Left lung (tissue), 10 donors: ENCODE results near the gene THRAP3. TPM values are rescaled to one million over a fixed set of nuclear protein-coding genes. Genes with fewer than 3 reads are reported as not detected.

Experiments used
- ATAC-seq: fragments of 200-7000 bp; cut with Tn5 transposase; one replicate; pipeline ENCODE4 v1.9.1; 2020; ENCODE audit warnings: moderate library complexity
- DNase-seq, 4 donors: peaks; one replicate each; pipeline ENCODE4 v3.0.0-alpha.2; 2013 to 2020
- H3K27ac ChIP-seq, 2 donors: fragments of 200-600 bp; sonication (generic) in 1 of 2; one replicate each; pipeline versions ENCODE4 v1.5.0 to v1.8.0; 2020 to 2021
- H3K27me3 ChIP-seq, 2 donors: fragments of 200-600 bp; sonication (generic) in 1 of 2; one replicate each; pipeline versions ENCODE4 v1.5.0 to v1.8.0; 2020 to 2021
- H3K36me3 ChIP-seq, 2 donors: fragments of 200-600 bp; sonication (generic) in 1 of 2; one replicate each; pipeline versions ENCODE4 v1.5.0 to v1.8.0; 2020 to 2021
- H3K4me1 ChIP-seq, 2 donors: fragments of 200-600 bp; one replicate each; pipeline ENCODE4 v1.8.0; 2021
- H3K4me3 ChIP-seq, 2 donors: fragments of 200-600 bp; sonication (generic) in 1 of 2; one replicate each; pipeline versions ENCODE4 v1.5.0 to v1.8.0; 2020 to 2021; ENCODE audit warnings: mild to moderate bottlenecking in 1 of 2
- H3K9me3 ChIP-seq, 2 donors: fragments of 200-600 bp; sonication (generic) in 1 of 2; one replicate each; pipeline versions ENCODE4 v1.5.0 to v1.8.0; 2020 to 2021
- intact Hi-C, 2 donors: fragments of 100-400 bp; cut with DNase I; formaldehyde crosslinking; loops; one replicate each; pipeline versions ENCODE4 v1.11.2 to v1.14.2; 2022
- polyA plus RNA-seq, 6 donors: library from polyadenylated mRNA; unstranded; fragments of 120-200 nt; gene quantifications; one replicate each; pipeline ENCODE4 v1.2.1, GENCODE V29; 2013; ENCODE audit not compliant: insufficient read length in 6 of 6
- total RNA-seq, 2 donors: library from RNA; stranded (reverse); fragmentation: NEBNext Ultra II Directional; extraction: Animal tissue kit (Norgen Biotek cat#: 25700); gene quantifications; one replicate each; pipeline ENCODE4 v1.2.1, GENCODE V29; 2021
- TF ChIP-seq, protein P1 (sequence below), 2 donors: fragments of 200-600 bp; sonication (generic) in 1 of 2; IDR thresholded peaks; one replicate each; pipeline versions ENCODE4 v1.5.0 to v1.8.0; 2021; ENCODE audit warnings: antibody characterized with exemption in 2 of 2
- donor health status: DM: no; HTN: yes; CAD: no.
- donor health status: DM: no; HTN: no; CAD: no.

Gene THRAP3
- total and polyA plus RNA-seq, 8 donors: 86.2 to 167 (median 145) TPM

GRCh38 chr1:36324353-36324703, 100.1 kb downstream of the THRAP3 start:
- H3K4me1 ChIP-seq: peaks cover 15 to 56% of the 10 kb centered on the region in 2 donors

GRCh38 chr1:36326499-36326898, 102.3 kb downstream of the THRAP3 start:
- no peak for ATAC-seq
- H3K4me3 ChIP-seq: no peak overlapping the region
- H3K36me3 ChIP-seq: peaks cover 0 to 4% of the 10 kb centered on the region in 2 donors
- peaks cover 15 to 46% of the 10 kb centered on the region in 2 donors for H3K4me1 ChIP-seq
- H3K27ac ChIP-seq: no peak overlapping the region
- peaks cover 0 to 17% of the 10 kb centered on the region in 2 donors for H3K27me3 ChIP-seq
- intact Hi-C loops: no loop called here
- TF ChIP-seq, protein P1, sequence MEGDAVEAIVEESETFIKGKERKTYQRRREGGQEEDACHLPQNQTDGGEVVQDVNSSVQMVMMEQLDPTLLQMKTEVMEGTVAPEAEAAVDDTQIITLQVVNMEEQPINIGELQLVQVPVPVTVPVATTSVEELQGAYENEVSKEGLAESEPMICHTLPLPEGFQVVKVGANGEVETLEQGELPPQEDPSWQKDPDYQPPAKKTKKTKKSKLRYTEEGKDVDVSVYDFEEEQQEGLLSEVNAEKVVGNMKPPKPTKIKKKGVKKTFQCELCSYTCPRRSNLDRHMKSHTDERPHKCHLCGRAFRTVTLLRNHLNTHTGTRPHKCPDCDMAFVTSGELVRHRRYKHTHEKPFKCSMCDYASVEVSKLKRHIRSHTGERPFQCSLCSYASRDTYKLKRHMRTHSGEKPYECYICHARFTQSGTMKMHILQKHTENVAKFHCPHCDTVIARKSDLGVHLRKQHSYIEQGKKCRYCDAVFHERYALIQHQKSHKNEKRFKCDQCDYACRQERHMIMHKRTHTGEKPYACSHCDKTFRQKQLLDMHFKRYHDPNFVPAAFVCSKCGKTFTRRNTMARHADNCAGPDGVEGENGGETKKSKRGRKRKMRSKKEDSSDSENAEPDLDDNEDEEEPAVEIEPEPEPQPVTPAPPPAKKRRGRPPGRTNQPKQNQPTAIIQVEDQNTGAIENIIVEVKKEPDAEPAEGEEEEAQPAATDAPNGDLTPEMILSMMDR (IDR thresholded peaks at IDR 0.05): no peak
- no peak for DNase-seq
- no peaks in the 10 kb centered on the region for H3K9me3 ChIP-seq

More at GRCh38 chr1:36324353-36324703, 100.1 kb downstream of the THRAP3 start:
- no peaks in the 10 kb centered on the region for H3K9me3 ChIP-seq
- peak overlapping the region in 1 of 2 donors; percentile 89 for H3K4me3 ChIP-seq
- peaks cover 0 to 27% of the 10 kb centered on the region in 2 donors for H3K27me3 ChIP-seq
- peaks cover 0 to 4% of the 10 kb centered on the region in 2 donors for H3K36me3 ChIP-seq
- intact Hi-C loops: no loop called here
- ATAC-seq (no peak), DNase-seq (peak in 1 of 4 donors; percentile 44)
- peak overlapping the region; percentile 82 to 86 for H3K27ac ChIP-seq
- TF ChIP-seq, protein P1 (IDR thresholded peaks at IDR 0.05): no peak

GRCh38 chr1:36327421-36328087, 103.3 kb downstream of the THRAP3 start:
- intact Hi-C loops: no loop called here
- Histone ChIP-seq H3K36me3 (no peaks in the 10 kb centered on the region), H3K9me3 (no peaks in the 10 kb centered on the region), H3K27ac (no peak overlapping the region), H3K27me3 (peaks cover 0 to 6% of the 10 kb centered on the region in 2 donors), H3K4me3 (no peak overlapping the region), H3K4me1 (peaks cover 12 to 36% of the 10 kb centered on the region in 2 donors)
- ATAC-seq: no peak
- TF ChIP-seq, protein P1 (IDR thresholded peaks at IDR 0.05): no peak
- no peak for DNase-seq

DNA sequence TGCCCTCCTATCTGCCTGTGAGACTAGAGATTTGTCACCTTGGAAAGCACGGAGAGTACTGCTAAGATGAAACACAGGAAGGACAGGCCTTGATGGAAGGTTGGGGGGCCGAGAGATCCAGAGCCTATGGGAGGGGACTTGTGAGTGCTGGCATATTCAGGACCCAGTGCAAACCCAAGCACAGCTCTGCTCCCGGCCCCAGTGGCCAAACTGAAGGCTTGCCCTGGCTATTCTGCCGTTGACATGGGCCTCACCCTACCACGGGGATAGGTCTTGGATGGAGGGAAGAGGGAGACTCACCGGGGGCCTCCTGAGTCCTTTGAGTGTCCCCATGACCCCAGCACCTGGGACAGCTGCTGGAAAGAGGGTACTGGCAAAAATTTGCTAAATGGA, 103.8 kb downstream of the THRAP3 start:
- Histone ChIP-seq H3K4me3 (no peak overlapping the region), H3K27ac (peak overlapping the region in 1 of 2 donors; percentile 13), H3K27me3 (peaks cover 0 to under 1% of the 10 kb centered on the region in 2 donors), H3K4me1 (peaks cover 12 to 30% of the 10 kb centered on the region in 2 donors), H3K36me3 (no peaks in the 10 kb centered on the region), H3K9me3 (no peaks in the 10 kb centered on the region)
- intact Hi-C loops: no loop called here
- ATAC-seq (no peak), DNase-seq (no peak)
- TF ChIP-seq, protein P1 (IDR thresholded peaks at IDR 0.05): no peak

GRCh38 chr1:36328713-36329112, 104.5 kb downstream of the THRAP3 start:
- intact Hi-C loops: no loop called here
- Histone ChIP-seq H3K9me3 (no peaks in the 10 kb centered on the region), H3K4me3 (no peak overlapping the region), H3K36me3 (no peaks in the 10 kb centered on the region), H3K27ac (peak overlapping the region in 1 of 2 donors; percentile 13), H3K4me1 (peaks cover 11 to 27% of the 10 kb centered on the region in 2 donors), H3K27me3 (no peaks in the 10 kb centered on the region)
- DNase-seq (peak in 2 of 4 donors; percentile 23 to 71), ATAC-seq (peak; percentile 48)
- TF ChIP-seq, protein P1 (IDR thresholded peaks at IDR 0.05): no peak
